NCI-H128 (cell line): ENCODE results near the gene TMEM98.
"Not testable (repeated sequence)": the region's sequence is repeated elsewhere in the genome, so short reads cannot be mapped to it uniquely, and the experiment has no call there.

Experiments
- DNase-seq: peaks from one replicate; lab custom pipeline; 2025; ENCODE audit not compliant: unreplicated experiment; lab: John Stamatoyannopoulos, UW

TMEM98 gene

GRCh38 chr17:32927724-32928585, at the start of gene TMEM98:
Gene TMEM98, plus strand, starts transcription at chr17:32928153. Its CDS starts 3,376 bp downstream, at chr17:32931529.
- no peak for DNase-seq

- no peak for DNase-seq
Observed at GRCh38 chr17:32878211-32878610, 49.7 kb upstream of the TMEM98 start.

- no peak for DNase-seq
Observed at GRCh38 chr17:32879134-32879533, 48.8 kb upstream of the TMEM98 start.

GRCh38 chr17:32880671-32881453, 47.1 kb upstream of the TMEM98 start:
- DNase-seq, result no peak

- no peak for DNase-seq
Observed at GRCh38 chr17:32882029-32882428, 45.9 kb upstream of the TMEM98 start.

GRCh38 chr17:32882734-32883133, 45.2 kb upstream of the TMEM98 start:
- DNase-seq, result no peak

GRCh38 chr17:32886951-32887350, 41.0 kb upstream of the TMEM98 start:
- not testable (repeated sequence) for DNase-seq

- not testable (repeated sequence) for DNase-seq
Observed at GRCh38 chr17:32887410-32887809, 40.5 kb upstream of the TMEM98 start.

- DNase-seq, result no peak
Observed at GRCh38 chr17:32894245-32894644, 33.7 kb upstream of the TMEM98 start.

GRCh38 chr17:32896647-32897258, 31.2 kb upstream of the TMEM98 start:
- DNase-seq, result no peak

- DNase-seq, result no peak
Observed at GRCh38 chr17:32899236-32900013, 28.5 kb upstream of the TMEM98 start.

- no peak for DNase-seq
Observed at GRCh38 chr17:32901743-32902142, 26.2 kb upstream of the TMEM98 start.

GRCh38 chr17:32903774-32904673, 23.9 kb upstream of the TMEM98 start:
- no peak for DNase-seq

GRCh38 chr17:32904891-32905290, 23.1 kb upstream of the TMEM98 start:
- DNase-seq, result no peak

GRCh38 chr17:32907583-32907982, 20.4 kb upstream of the TMEM98 start:
- no peak for DNase-seq

GRCh38 chr17:32909787-32910369, 18.1 kb upstream of the TMEM98 start:
- DNase-seq, result peak; percentile 26

GRCh38 chr17:32910769-32911168, 17.2 kb upstream of the TMEM98 start:
- DNase-seq, result no peak

- no peak for DNase-seq
Observed at GRCh38 chr17:32912218-32912897, 15.6 kb upstream of the TMEM98 start.

- no peak for DNase-seq
Observed at GRCh38 chr17:32913593-32913992, 14.4 kb upstream of the TMEM98 start.
